NK-92 (cell line): Measurements from ENCODE around the gene DHFR.
"Not testable (repeated sequence)": the region's sequence is repeated elsewhere in the genome, so short reads cannot be mapped to it uniquely, and the experiment has no call there.

ENCODE experiments used
- DNase-seq: peaks from one replicate; lab custom pipeline; 2025; ENCODE audit not compliant: unreplicated experiment; lab: John Stamatoyannopoulos, UW

Gene DHFR

DNA sequence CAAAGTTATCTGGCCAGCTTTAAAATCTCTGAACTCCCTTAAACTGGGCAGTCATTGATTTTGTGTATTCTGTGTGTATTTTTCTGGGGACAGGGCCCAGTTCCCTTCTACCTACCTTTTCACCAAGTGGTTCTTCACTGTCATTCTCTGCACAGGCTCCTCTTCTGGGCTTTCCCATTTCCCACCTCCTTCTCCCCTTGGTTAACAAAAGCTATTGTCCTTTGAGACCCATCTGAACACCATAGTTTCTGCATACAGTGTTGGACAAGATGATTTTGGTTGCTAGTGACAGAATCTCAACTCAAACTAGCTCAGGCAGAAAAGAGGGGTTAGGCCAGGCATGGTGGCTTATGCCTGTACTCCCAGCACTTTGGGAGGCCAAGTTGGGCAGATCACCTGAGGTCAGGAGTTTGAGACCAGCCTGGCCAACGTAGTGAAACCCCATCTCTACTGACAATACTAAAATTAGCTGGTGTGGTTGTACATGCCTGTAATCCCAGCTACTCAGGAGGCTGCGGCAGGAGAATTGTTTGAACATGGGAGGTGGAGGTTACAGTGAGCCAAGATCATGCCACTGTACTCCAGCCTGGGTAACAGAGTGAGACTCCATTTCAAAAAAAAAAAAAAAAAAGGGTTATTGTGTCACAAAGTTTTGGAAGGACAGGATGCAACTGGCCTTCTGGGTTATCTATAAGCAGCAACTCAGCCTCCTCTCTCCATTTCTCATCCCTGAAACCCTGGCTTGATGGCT, 53.7 kb downstream of the DHFR start:
- no peak for DNase-seq

DNA sequence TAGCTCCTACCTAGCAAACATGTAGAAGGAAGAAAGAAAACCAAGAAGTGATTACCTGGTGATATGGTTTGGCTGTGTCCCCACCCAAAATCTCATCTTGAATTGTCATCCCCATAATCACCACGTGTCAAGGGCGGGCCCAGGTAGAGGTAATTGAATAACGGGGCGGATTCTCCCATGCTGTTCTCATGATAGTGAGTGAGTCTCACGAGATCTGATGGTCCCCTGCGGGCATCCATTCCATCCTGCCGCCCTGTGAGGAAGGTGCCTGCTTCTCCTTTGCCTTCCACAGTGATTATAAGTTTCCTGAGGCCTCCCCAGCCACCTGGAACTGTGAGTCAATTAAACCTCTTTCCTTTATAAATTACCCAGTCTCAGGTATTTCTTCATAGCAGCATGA, 57.3 kb downstream of the DHFR start:
- no peak for DNase-seq

DNA sequence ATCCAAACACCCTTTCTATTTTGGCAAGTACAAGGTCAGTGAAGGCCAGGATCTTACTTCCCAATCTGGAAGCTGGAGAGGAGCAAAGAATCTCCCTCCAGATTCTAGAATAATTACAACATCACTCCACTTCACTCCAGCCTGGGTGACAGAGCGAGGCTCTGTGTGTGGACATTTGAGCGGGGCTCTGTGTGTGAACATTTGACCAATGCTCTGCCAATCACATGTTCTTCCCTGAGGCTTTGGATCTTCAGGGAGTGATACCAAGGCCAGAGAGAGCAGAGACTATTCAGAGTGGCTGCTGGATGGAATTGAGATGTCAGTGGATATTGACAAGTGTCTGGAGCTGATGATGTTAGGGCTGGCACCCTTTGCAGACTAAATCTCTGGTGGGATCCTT, 60.0 kb downstream of the DHFR start:
- DNase-seq, result no peak

DNA sequence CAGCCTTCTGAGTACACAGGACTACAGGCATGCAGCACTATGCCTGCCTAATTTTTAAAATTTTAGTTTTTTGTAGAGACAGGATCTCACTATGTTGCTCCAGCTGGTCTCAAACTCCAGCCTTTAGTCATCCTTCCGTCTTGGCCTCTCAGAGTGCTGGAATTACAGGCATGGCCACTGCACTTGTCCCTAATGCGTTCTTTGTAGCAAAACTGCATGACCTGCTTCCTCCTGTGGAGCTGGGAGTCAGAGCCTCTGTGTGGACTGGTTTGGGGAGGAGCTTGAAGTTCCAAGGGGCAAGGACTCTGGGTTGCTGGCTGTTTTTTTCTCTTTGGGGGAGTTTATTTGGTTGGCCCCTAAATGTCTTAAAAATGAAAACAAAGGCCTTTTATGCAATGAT, 62.0 kb downstream of the DHFR start:
- DNase-seq, result no peak

DNA sequence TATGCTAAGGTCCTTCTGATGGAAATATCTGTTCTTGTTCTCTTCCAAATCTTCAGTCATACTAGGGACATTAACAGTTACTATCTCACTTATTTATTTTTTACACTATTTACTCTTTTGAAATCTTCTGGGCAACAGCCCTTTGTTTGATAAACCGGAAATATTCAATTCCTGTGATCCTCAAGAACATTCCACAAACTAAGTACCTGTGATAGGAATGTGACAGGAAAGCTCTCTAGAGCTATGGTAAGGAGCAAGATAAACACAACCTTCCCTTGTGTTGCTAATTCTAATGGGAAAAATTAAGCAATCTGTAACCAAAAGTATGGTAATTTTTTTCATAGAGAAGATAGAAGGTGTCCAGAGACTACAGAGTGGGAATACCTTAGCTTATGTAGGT, 62.7 kb downstream of the DHFR start:
- no peak for DNase-seq

DNA sequence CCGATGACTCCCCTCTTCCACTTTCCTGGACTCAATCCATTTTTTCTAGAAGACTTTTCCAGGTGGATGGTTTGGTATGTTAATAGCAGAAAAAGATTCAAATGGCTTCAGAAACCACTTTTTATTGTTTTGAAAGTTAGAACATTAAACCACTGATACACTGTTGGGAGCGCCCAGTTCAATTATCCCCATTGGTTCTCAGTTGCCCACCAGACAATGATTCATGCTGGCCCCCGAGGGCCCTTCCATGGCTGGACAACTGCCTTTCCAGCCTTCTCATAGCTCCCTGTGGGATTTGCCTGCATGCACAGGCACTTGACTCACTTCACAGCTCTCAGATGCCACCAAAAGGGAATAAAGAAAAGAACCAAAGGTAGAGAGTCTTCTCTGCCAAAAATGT, 63.4 kb downstream of the DHFR start:
- DNase-seq, result no peak

DNA sequence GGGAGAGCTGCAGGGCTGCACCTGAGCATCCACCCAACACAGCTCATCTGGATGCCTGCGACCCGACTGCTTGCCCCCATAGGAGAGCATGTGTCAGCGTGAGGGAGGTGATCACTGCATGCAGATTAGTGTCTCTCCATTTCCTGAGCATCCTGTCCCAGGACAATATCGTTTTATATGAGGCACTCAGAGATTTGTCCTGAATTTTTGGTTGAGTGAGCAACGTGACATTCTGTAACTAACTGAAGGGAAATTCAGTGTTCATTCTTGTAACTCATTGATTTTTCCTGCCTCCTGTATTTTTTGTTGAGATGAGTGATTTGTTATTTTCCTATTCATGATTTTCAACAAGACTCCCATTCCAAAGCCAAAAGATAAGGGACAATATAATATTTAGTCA, 64.0 kb downstream of the DHFR start:
- no peak for DNase-seq

DNA sequence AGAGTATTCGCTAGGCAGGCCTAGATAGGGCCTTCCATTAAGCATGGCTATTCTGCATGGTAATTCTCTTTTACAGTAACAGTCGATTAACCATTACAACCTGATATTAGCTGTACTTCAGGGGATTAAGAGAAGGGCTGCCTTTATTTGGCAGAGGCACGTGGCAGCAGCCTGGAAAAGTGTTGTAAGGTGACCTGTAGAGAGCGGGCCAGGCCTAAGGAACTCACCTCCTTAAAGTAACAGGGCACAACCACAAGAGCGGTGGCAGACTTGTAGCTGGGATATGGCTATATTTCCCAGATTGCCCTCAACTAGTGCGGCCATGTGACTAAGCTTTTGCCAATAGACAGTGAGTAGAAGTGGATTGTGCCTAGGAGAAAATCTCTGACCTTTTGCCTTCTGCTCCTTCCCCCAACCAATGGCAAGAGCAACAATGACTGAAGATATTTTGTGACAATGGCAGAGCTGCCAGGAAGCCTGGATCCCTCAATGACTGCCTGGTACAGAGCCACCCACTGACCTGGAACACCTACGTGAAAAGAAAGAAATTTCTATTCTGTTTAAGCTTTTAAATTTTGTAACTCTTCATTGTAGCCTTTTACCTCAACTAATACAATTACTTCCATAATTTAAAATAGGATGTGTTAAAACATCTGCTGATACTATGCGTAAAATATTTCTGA, 65.8 kb downstream of the DHFR start:
- no peak for DNase-seq

DNA sequence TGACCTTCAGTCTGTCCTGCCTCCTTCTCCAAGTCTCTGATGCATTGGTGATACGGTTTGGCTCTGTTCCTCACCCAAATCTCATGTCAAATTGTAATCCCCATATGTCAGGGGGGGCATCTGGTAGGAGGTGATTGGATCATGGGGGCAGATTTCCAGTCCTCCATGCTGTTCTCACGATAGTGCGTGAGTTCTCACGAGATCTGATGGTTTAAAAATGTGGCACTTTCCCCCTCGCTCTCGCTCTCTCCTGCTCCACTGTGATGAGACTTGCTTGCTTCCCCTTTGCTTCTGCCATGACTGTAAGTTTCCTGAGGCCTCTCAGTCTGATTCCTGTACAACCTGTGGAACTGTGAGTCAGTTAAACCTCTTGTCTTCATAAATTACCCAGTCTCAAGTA, 70.0 kb downstream of the DHFR start:
- DNase-seq, result no peak

DNA sequence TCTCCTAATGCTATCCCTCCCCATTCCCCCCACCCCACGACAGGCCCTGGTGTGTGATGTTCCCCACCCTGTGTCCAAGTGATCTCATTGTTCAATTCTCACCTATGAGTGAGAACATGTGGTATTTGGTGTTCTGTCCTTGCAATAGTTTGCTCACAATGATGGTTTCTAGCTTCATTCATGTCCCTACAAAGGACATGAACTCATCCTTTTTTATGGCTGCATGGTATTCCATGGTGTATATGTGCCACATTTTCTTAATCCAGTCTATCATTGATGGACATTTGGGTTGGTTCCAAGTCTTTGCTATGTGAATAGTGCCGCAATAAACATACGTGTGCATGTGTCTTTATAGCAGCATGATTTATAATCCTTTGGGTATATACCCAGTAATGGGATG, 74.5 kb downstream of the DHFR start:
- not testable (repeated sequence) for DNase-seq

DNA sequence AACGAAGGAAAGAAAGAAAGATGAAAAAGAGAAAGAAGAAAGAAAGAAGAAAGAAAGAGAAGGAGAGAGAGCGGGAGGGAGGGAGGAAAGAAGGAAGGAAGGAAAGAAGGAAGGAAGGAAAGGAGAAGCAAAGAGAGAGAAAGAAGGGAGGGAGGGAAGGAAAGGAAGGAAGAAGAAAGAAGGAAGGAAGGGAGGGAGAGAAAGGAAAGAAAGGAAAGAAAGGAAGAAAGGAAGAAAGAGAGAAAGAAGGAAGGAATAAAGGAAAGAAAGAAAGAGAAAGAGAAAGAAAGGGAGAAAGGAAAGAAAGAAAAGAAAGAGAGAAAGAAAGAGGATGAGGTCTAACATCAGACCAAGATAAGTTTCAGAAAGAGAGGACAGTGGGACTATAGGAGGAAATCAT, 75.7 kb downstream of the DHFR start:
- no peak for DNase-seq

DNA sequence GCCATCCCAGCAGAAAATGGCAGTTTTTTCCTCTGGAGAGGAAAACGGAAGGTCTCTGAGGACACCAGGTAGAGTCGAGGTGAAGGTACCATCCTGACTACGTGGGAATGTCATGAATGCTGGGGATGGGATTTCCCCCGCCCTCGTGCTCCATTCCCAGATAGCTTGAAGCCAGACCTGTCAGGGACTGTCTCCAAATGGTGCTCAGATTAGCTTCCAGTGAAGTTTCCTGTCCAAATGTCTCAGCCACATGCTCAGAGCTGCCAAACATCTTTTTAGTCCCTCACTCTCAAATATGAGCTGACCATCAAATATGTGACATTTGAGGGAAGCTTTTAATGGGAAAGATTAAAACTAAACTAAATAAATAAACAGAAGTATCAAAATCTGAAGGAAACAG, 77.1 kb downstream of the DHFR start:
- no peak for DNase-seq

DNA sequence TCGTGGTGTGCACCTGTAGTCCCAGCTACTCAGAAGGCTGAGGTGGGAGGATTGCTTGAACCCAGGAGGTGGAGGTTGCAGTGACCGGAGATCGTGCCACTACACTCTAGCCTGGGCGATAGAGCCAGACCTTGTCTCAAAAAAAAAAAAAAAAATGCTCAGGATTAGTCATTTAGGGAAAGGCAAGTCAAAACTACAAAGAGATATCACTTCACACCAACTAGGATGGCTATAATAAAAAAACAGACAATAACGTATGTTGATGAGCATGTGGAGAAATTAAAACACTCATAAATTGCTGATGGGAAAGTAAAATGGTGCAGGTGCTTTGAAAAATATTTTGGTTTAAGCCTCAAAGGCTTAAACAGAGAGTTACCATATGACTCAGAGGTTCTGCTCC, 78.4 kb downstream of the DHFR start:
- DNase-seq, result no peak
